Chondrocyte (in vitro differentiated cells): ENCODE measurements around the gene FBXL3. TPM values are rescaled to one million over a fixed set of nuclear protein-coding genes. Genes with fewer than 3 reads are reported as not detected.
A peak's percentile ranks its signal among the peaks of the same experiment; 100 is the strongest.

Experiments used
- DNase-seq: peaks from one replicate; pipeline ENCODE4 v3.0.0; 2021; ENCODE audit warnings: mixed read lengths, low spot score
- H3K27ac Mint-ChIP-seq: one replicate; pipeline ENCODE4 v1.8.0; 2021; ENCODE audit warnings: mild to moderate bottlenecking, moderate library complexity, mixed read lengths; ENCODE audit not compliant: unreplicated experiment
- H3K27me3 Mint-ChIP-seq: 2 replicates; pipeline ENCODE4 v1.8.0; 2021; ENCODE audit warnings: low read depth, mixed read lengths
- H3K36me3 Mint-ChIP-seq: 2 replicates; pipeline ENCODE4 v1.8.0; 2021; ENCODE audit warnings: low read depth, mixed read lengths
- H3K4me1 Mint-ChIP-seq: 2 replicates; pipeline ENCODE4 v1.8.0; 2021; ENCODE audit warnings: low read depth, mild to moderate bottlenecking, mixed read lengths
- H3K4me3 Mint-ChIP-seq: one replicate; pipeline ENCODE4 v1.8.0; 2021; ENCODE audit warnings: mild to moderate bottlenecking, moderate library complexity, mixed read lengths; ENCODE audit not compliant: unreplicated experiment
- H3K9me3 Mint-ChIP-seq: 2 replicates; pipeline ENCODE4 v1.8.0; 2021; ENCODE audit warnings: low read depth, mixed read lengths
- CTCF ChIP-seq: fragments of 200-600 bp; sonication (generic); IDR thresholded peaks from 2 replicates; pipeline ENCODE4 v1.5.0; 2021; ENCODE audit warnings: antibody characterized with exemption, mild to moderate bottlenecking, moderate library complexity
- total RNA-seq: library from RNA; stranded (reverse); gene quantifications from 3 replicates; pipeline ENCODE4 v1.2.1, GENCODE V29; 2021

The FBXL3 gene
- total RNA-seq, 1 donor from 2014 or later = 41.8 TPM

GRCh38 chr13:76983676-76984075 lies 43.3 kb downstream of the FBXL3 start:
- H3K27ac Mint-ChIP-seq = no peak overlapping the region
- no peak for TF ChIP-seq CTCF
- peaks cover 5% of the 10 kb centered on the region for H3K4me1 Mint-ChIP-seq
- peaks cover 27% of the 10 kb centered on the region for H3K27me3 Mint-ChIP-seq
- no peaks in the 10 kb centered on the region for H3K36me3 Mint-ChIP-seq
- no peak for DNase-seq
- no peak overlapping the region for H3K4me3 Mint-ChIP-seq
- H3K9me3 Mint-ChIP-seq = no peaks in the 10 kb centered on the region

- no peak for TF ChIP-seq CTCF
- H3K27me3 Mint-ChIP-seq = peaks cover 32% of the 10 kb centered on the region
- no peak overlapping the region for H3K4me3 Mint-ChIP-seq
- H3K9me3 Mint-ChIP-seq = no peaks in the 10 kb centered on the region
- H3K27ac Mint-ChIP-seq = no peak overlapping the region
- peaks cover 5% of the 10 kb centered on the region for H3K4me1 Mint-ChIP-seq
- no peak for DNase-seq
- no peaks in the 10 kb centered on the region for H3K36me3 Mint-ChIP-seq
Measured at GRCh38 chr13:76982061-76982460, 44.9 kb downstream of the FBXL3 start.

GRCh38 chr13:76980075-76980718 lies 46.8 kb downstream of the FBXL3 start:
- no peaks in the 10 kb centered on the region for H3K36me3 Mint-ChIP-seq
- DNase-seq = no peak
- peaks cover 8% of the 10 kb centered on the region for H3K4me1 Mint-ChIP-seq
- TF ChIP-seq CTCF = peak; percentile 99
- no peak overlapping the region for H3K27ac Mint-ChIP-seq
- peak overlapping the region; percentile 59 for H3K4me3 Mint-ChIP-seq
- H3K27me3 Mint-ChIP-seq = peaks cover 27% of the 10 kb centered on the region
- H3K9me3 Mint-ChIP-seq = no peaks in the 10 kb centered on the region

- peaks cover 8% of the 10 kb centered on the region for H3K4me1 Mint-ChIP-seq
- no peaks in the 10 kb centered on the region for H3K9me3 Mint-ChIP-seq
- H3K27me3 Mint-ChIP-seq = peaks cover 39% of the 10 kb centered on the region
- H3K27ac Mint-ChIP-seq = no peak overlapping the region
- no peak overlapping the region for H3K4me3 Mint-ChIP-seq
- H3K36me3 Mint-ChIP-seq = no peaks in the 10 kb centered on the region
- DNase-seq = no peak
- no peak for TF ChIP-seq CTCF
Measured at GRCh38 chr13:76976929-76977328, 50.0 kb downstream of the FBXL3 start.

- Mint-ChIP-seq H3K9me3 (no peaks in the 10 kb centered on the region), H3K4me1 (peaks cover 8% of the 10 kb centered on the region), H3K27me3 (peaks cover 35% of the 10 kb centered on the region), H3K36me3 (no peaks in the 10 kb centered on the region), H3K27ac (no peak overlapping the region), H3K4me3 (no peak overlapping the region)
- TF ChIP-seq CTCF = no peak
- no peak for DNase-seq
Measured at GRCh38 chr13:76976490-76976889, 50.5 kb downstream of the FBXL3 start.
